GM18526 (cell line): ENCODE measurements around the gene IL17RA.

ENCODE experiments used
- POLR2A ChIP-seq: IDR thresholded peaks from 3 replicates; pipeline ENCODE4 v1.6.1; 2011; ENCODE audit not compliant: insufficient read length; ENCODE audit errors: extremely low read depth

IL17RA gene

GRCh38 chr22:17077255-17077654 is 7.5 kb upstream of the IL17RA start:
- TF ChIP-seq POLR2A = no peak

GRCh38 chr22:17079572-17079971 is 5.2 kb upstream of the IL17RA start:
- no peak for TF ChIP-seq POLR2A

GRCh38 chr22:17083255-17083654 is 1.5 kb upstream of the IL17RA start:
- no peak for TF ChIP-seq POLR2A

GRCh38 chr22:17083811-17084441 is 874 bp upstream of the IL17RA start:
- TF ChIP-seq POLR2A = no peak

- TF ChIP-seq POLR2A = no peak
Measured at GRCh38 chr22:17085277-17086181, 729 bp downstream of the IL17RA start.

- TF ChIP-seq POLR2A = no peak
Measured at GRCh38 chr22:17086296-17086695, 1.5 kb downstream of the IL17RA start.

- no peak for TF ChIP-seq POLR2A
Measured at GRCh38 chr22:17086788-17087497, 2.1 kb downstream of the IL17RA start.

- TF ChIP-seq POLR2A = no peak
Measured at GRCh38 chr22:17087498-17088131, 2.8 kb downstream of the IL17RA start.

- no peak for TF ChIP-seq POLR2A
Measured at GRCh38 chr22:17090550-17090949, 5.8 kb downstream of the IL17RA start.

GRCh38 chr22:17091851-17092250 is 7.1 kb downstream of the IL17RA start:
- no peak for TF ChIP-seq POLR2A

- no peak for TF ChIP-seq POLR2A
Measured at GRCh38 chr22:17093081-17093480, 8.3 kb downstream of the IL17RA start.

- TF ChIP-seq POLR2A = no peak
Measured at GRCh38 chr22:17095538-17095937, 10.7 kb downstream of the IL17RA start.

GRCh38 chr22:17096071-17096470 is 11.3 kb downstream of the IL17RA start:
- TF ChIP-seq POLR2A = no peak

GRCh38 chr22:17097062-17097461 is 12.3 kb downstream of the IL17RA start:
- TF ChIP-seq POLR2A = no peak

GRCh38 chr22:17097701-17098100 is 12.9 kb downstream of the IL17RA start:
- no peak for TF ChIP-seq POLR2A
